Neural crest cell (in vitro differentiated cells): ENCODE results near the gene SEMA3F. TPM values are rescaled to one million over a fixed set of nuclear protein-coding genes. Genes with fewer than 3 reads are reported as not detected.

Source experiments
- DNase-seq: peaks from one replicate; pipeline ENCODE4 v3.0.0; 2021; ENCODE audit warnings: low read depth, mixed read lengths, low spot score
- H3K27ac Mint-ChIP-seq: one replicate; pipeline ENCODE4 v1.8.0; 2021; ENCODE audit warnings: mild to moderate bottlenecking, mixed read lengths; ENCODE audit not compliant: unreplicated experiment
- H3K27me3 Mint-ChIP-seq: 2 replicates; pipeline ENCODE4 v1.8.0; 2021; ENCODE audit warnings: low read depth, mild to moderate bottlenecking, mixed read lengths
- H3K36me3 Mint-ChIP-seq: 2 replicates; pipeline ENCODE4 v1.8.0; 2021; ENCODE audit warnings: low read depth, mild to moderate bottlenecking, mixed read lengths
- H3K4me1 Mint-ChIP-seq: 2 replicates; pipeline ENCODE4 v1.8.0; 2021; ENCODE audit warnings: mixed read lengths
- H3K4me3 Mint-ChIP-seq: one replicate; pipeline ENCODE4 v1.8.0; 2021; ENCODE audit warnings: mild to moderate bottlenecking, mixed read lengths
- H3K9me3 Mint-ChIP-seq: 2 replicates; pipeline ENCODE4 v1.8.0; 2021; ENCODE audit warnings: mixed read lengths
- total RNA-seq: library from RNA; stranded (reverse); gene quantifications from 2 replicates; pipeline ENCODE4 v1.2.1, GENCODE V29; 2021
- TF ChIP-seq, protein P1 (sequence below): fragments of 200-600 bp; sonication (generic); conservative IDR thresholded peaks from 2 replicates; pipeline ENCODE4 v1.5.0; 2021; ENCODE audit warnings: antibody characterized with exemption, mild to moderate bottlenecking

The SEMA3F gene
- total RNA-seq, 1 donor from 2014 or later = 4.2 TPM

GRCh38 chr3:50162034-50162883, 7.1 kb downstream of the SEMA3F start:
- Mint-ChIP-seq H3K9me3 (no peaks in the 10 kb centered on the region), H3K27ac (peak overlapping the region; percentile 32), H3K4me3 (no peak overlapping the region), H3K27me3 (peaks cover 14% of the 10 kb centered on the region), H3K36me3 (no peaks in the 10 kb centered on the region), H3K4me1 (peaks cover 22% of the 10 kb centered on the region)
- TF ChIP-seq, protein P1, sequence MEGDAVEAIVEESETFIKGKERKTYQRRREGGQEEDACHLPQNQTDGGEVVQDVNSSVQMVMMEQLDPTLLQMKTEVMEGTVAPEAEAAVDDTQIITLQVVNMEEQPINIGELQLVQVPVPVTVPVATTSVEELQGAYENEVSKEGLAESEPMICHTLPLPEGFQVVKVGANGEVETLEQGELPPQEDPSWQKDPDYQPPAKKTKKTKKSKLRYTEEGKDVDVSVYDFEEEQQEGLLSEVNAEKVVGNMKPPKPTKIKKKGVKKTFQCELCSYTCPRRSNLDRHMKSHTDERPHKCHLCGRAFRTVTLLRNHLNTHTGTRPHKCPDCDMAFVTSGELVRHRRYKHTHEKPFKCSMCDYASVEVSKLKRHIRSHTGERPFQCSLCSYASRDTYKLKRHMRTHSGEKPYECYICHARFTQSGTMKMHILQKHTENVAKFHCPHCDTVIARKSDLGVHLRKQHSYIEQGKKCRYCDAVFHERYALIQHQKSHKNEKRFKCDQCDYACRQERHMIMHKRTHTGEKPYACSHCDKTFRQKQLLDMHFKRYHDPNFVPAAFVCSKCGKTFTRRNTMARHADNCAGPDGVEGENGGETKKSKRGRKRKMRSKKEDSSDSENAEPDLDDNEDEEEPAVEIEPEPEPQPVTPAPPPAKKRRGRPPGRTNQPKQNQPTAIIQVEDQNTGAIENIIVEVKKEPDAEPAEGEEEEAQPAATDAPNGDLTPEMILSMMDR = no peak
- no peak for DNase-seq

GRCh38 chr3:50163572-50164455, 8.7 kb downstream of the SEMA3F start:
- Mint-ChIP-seq H3K27ac (no peak overlapping the region), H3K27me3 (no peaks in the 10 kb centered on the region), H3K4me1 (peaks cover 25% of the 10 kb centered on the region), H3K9me3 (no peaks in the 10 kb centered on the region), H3K36me3 (no peaks in the 10 kb centered on the region), H3K4me3 (no peak overlapping the region)
- TF ChIP-seq, protein P1 = no peak
- no peak for DNase-seq

GRCh38 chr3:50164481-50164880, 9.4 kb downstream of the SEMA3F start:
- DNase-seq = no peak
- Mint-ChIP-seq H3K4me1 (peaks cover 27% of the 10 kb centered on the region), H3K27me3 (no peaks in the 10 kb centered on the region), H3K9me3 (no peaks in the 10 kb centered on the region), H3K36me3 (no peaks in the 10 kb centered on the region), H3K4me3 (no peak overlapping the region), H3K27ac (no peak overlapping the region)
- TF ChIP-seq, protein P1 = no peak

DNA sequence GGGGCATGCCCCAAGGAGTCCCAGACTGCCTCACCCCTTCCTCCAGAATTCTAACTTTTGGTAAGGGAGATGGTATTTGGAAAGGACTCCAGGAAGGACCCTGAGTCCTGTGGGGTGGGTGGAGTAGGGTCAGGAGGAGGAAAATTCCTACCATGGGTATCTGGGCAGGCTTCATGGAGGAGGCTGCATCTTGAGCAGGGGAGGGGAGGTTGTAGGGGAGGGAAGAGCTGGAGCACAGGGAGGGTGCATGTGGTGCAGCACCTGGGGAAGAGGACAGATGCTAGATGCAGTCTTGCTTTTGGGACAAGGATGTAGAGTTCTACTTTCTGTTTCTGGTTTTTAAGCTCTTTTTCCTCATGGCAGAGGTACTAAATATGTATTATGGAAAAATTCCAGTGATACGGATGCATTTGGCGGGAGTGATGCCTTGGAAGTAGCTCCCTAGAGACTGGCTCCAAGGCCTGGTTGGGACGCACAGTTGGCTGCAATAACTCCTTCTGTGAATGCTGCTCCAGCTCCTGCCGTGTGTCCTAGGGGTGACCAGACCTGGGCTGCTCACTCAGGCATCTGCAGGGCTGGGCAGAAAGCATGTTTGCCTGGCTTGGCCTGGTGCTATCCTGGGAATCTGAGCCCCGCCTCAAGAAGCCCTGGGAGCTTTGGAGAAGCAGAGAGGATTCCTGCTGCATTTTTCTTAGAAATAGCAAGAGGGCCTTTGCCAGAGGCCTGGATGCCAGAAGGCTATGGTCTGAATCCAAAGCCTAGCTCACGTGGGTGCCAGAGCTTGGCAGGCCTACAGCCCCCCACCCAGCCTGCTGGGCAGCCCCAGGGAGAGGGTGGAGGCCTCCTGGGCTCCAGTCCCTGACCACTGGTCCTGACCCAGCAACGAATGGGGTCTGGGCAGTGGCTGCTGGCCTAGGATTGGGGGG, 10.1 kb downstream of the SEMA3F start:
- Mint-ChIP-seq H3K9me3 (no peaks in the 10 kb centered on the region), H3K4me1 (peaks cover 27% of the 10 kb centered on the region), H3K27ac (no peak overlapping the region), H3K4me3 (no peak overlapping the region), H3K27me3 (no peaks in the 10 kb centered on the region), H3K36me3 (no peaks in the 10 kb centered on the region)
- TF ChIP-seq, protein P1 = no peak
- DNase-seq = no peak
